Gastroesophageal sphincter (tissue), 4 donors: ENCODE measurements around the gene ZNF821. TPM values are rescaled to one million over a fixed set of nuclear protein-coding genes. Genes with fewer than 3 reads are reported as not detected.

Experiments used
- ATAC-seq: fragments of 150-250 bp; one replicate; pipeline ENCODE4 v1.9.1; 2016; ENCODE audit warnings: mild to moderate bottlenecking, moderate library complexity
- H3K27ac ChIP-seq, 4 donors: fragments of 200-600 bp; sonication (generic) in 3 of 4; 1 replicate in 3 of 4; 2 replicates in 1 of 4; pipeline ENCODE4 v1.5.1; 2016 to 2019
- H3K27me3 ChIP-seq: fragments of 200-600 bp; sonication (generic); one replicate; pipeline ENCODE4 v1.5.1; 2019
- H3K36me3 ChIP-seq, 2 donors: fragments of 200-600 bp; sonication (generic); one replicate each; pipeline ENCODE4 v1.5.1; 2019; ENCODE audit warnings: control low read depth in 1 of 2
- H3K4me1 ChIP-seq, 3 donors: fragments of 200-600 bp; sonication (generic); 1 replicate in 2 of 3; 2 replicates in 1 of 3; pipeline ENCODE4 v1.5.1; 2016 to 2019; ENCODE audit warnings: control low read depth in 2 of 3
- H3K4me3 ChIP-seq, 2 donors: fragments of 200-600 bp; sonication (generic); one replicate each; pipeline ENCODE4 v1.5.1; 2019; ENCODE audit warnings: mild to moderate bottlenecking in 1 of 2, moderate library complexity in 1 of 2
- H3K9me3 ChIP-seq, 3 donors: fragments of 200-600 bp; sonication (generic); one replicate each; pipeline ENCODE4 v1.5.1; 2017 to 2019; ENCODE audit warnings: control low read depth in 2 of 3
- CTCF ChIP-seq, 4 experiments: fragments of 200-600 bp in 2 of 4; fragments of 450-650 bp in 2 of 4; sonication (generic) in 1 of 4; IDR thresholded peaks; one replicate each; pipeline ENCODE4 v1.5.1; 2017 to 2019; ENCODE audit warnings: antibody characterized with exemption in 4 of 4, mild to moderate bottlenecking in 2 of 4, moderate library complexity in 2 of 4
- EP300 ChIP-seq: sonication (generic); formaldehyde crosslinking; IDR thresholded peaks from one replicate; pipeline ENCODE4 v1.6.1; 2017; ENCODE audit warnings: antibody characterized with exemption, mild to moderate bottlenecking
- POLR2A ChIP-seq, 2 donors: fragments of 450-650 bp; IDR thresholded peaks; one replicate each; pipeline ENCODE4 v1.6.1; 2017; ENCODE audit warnings: antibody characterized with exemption in 2 of 2, mild to moderate bottlenecking in 2 of 2, moderate library complexity in 1 of 2
- POLR2AphosphoS5 ChIP-seq: sonication (generic); formaldehyde crosslinking; IDR thresholded peaks from one replicate; pipeline ENCODE4 v1.6.1; 2017; ENCODE audit warnings: antibody characterized with exemption
- WGBS, 2 donors: methylation state at CpG; one replicate each; pipeline ENCODE4 v1.1.5; 2018; ENCODE audit warnings: low coverage in 1 of 2; 5-methylcytosine and 5-hydroxymethylcytosine counted together
- total RNA-seq, 4 donors: library from RNA; depleted of rRNA; stranded (reverse); fragments of >200 nt; gene quantifications; one replicate each; pipeline ENCODE4 v1.1.0, GENCODE V29; 2016

ZNF821 gene
- 1 to 10 TPM; 2.8 to 10.0 (median 7.3) TPM for total RNA-seq

GRCh38 chr16:71883849-71884638 lies at the start of gene ZNF821:
ZNF821 (minus strand) TSS chr16:71884182; CDS start chr16:71879946, 4,236 bp downstream.
- TF ChIP-seq EP300 (no peak), CTCF (IDR thresholded peaks at IDR 0.05) (peak in 3 of 4 experiments; percentile 43 to 67 (median 50))
- 0% methylated on average over 3 of the region's 85 CpGs for WGBS, 2 donors
- Histone ChIP-seq H3K36me3 (peaks cover 0 to 15% of the 10 kb centered on the region in 2 donors), H3K27me3 (no peaks in the 10 kb centered on the region), H3K27ac (peak within 1 kb of the TSS; percentile 44 to 95 (median 91)), H3K9me3 (no peaks in the 10 kb centered on the region), H3K4me1 (peaks cover 0 to 31% (median 9%) of the 10 kb centered on the region in 3 donors), H3K4me3 (peak within 1 kb of the TSS; percentile 58 to 87)
- ATAC-seq: peak; percentile 83

GRCh38 chr16:71933017-71933416 lies 49.0 kb upstream of the ZNF821 start:
- no peak for ATAC-seq
- no peak for TF ChIP-seq EP300
- no peak for TF ChIP-seq POLR2AphosphoS5
- no peak for TF ChIP-seq POLR2A (IDR thresholded peaks at IDR 0.05)
- TF ChIP-seq CTCF (IDR thresholded peaks at IDR 0.05): no peak
- Histone ChIP-seq H3K9me3 (no peaks in the 10 kb centered on the region), H3K4me3 (no peak overlapping the region), H3K27ac (no peak overlapping the region), H3K27me3 (no peaks in the 10 kb centered on the region), H3K36me3 (peaks cover 0 to 37% of the 10 kb centered on the region in 2 donors), H3K4me1 (peaks cover 9 to 54% (median 17%) of the 10 kb centered on the region in 3 donors)
- WGBS, 2 donors: 50% methylated on average over 1 of the region's 1 CpG; no CpG with 5 or more reads in 1 of the 2 donors

GRCh38 chr16:71931599-71931998 lies 47.6 kb upstream of the ZNF821 start:
- H3K9me3 ChIP-seq: no peaks in the 10 kb centered on the region
- no peaks in the 10 kb centered on the region for H3K27me3 ChIP-seq
- no peak for ATAC-seq
- H3K4me1 ChIP-seq: peaks cover 24 to 69% (median 25%) of the 10 kb centered on the region in 3 donors
- H3K4me3 ChIP-seq: no peak overlapping the region
- peaks cover 0 to 42% of the 10 kb centered on the region in 2 donors for H3K36me3 ChIP-seq
- WGBS, 2 donors: 80 to 97% methylated on average over 5 to 6 of the region's 6 CpGs
- H3K27ac ChIP-seq: no peak overlapping the region
- TF ChIP-seq POLR2A (IDR thresholded peaks at IDR 0.05) (no peak), POLR2AphosphoS5 (no peak), CTCF (IDR thresholded peaks at IDR 0.05) (no peak), EP300 (no peak)

GRCh38 chr16:71931001-71931400 lies 47.0 kb upstream of the ZNF821 start:
- H3K36me3 ChIP-seq: peaks cover 0 to 48% of the 10 kb centered on the region in 2 donors
- H3K9me3 ChIP-seq: no peaks in the 10 kb centered on the region
- WGBS, 2 donors: 82 to 94% methylated on average over 2 of the region's 2 CpGs
- no peak for TF ChIP-seq CTCF (IDR thresholded peaks at IDR 0.05)
- no peak for TF ChIP-seq EP300
- TF ChIP-seq POLR2AphosphoS5: no peak
- TF ChIP-seq POLR2A (IDR thresholded peaks at IDR 0.05): no peak
- no peaks in the 10 kb centered on the region for H3K27me3 ChIP-seq
- peaks cover 25 to 75% (median 26%) of the 10 kb centered on the region in 3 donors for H3K4me1 ChIP-seq
- H3K27ac ChIP-seq: peak overlapping the region in 1 of 4 donors; percentile 85
- H3K4me3 ChIP-seq: no peak overlapping the region
- no peak for ATAC-seq
